Measurements from ENCODE around the gene ELOVL1.
"Not testable (repeated sequence)": the region's sequence is repeated elsewhere in the genome, so short reads cannot be mapped to it uniquely, and the experiment has no call there.

Gene ELOVL1

GRCh38 chr1:43379476-43379875, 11.7 kb upstream of the ELOVL1 start:
- no peak for DNase-seq

- DNase-seq: no peak
Observed at GRCh38 chr1:43377831-43378230, 10.0 kb upstream of the ELOVL1 start.

- DNase-seq: no peak
Observed at GRCh38 chr1:43376723-43377235, 9.0 kb upstream of the ELOVL1 start.

GRCh38 chr1:43373066-43373940, 5.5 kb upstream of the ELOVL1 start:
- DNase-seq: no peak

- DNase-seq: no peak
Observed at GRCh38 chr1:43372172-43372571, 4.4 kb upstream of the ELOVL1 start.

- DNase-seq: no peak
Observed at GRCh38 chr1:43370564-43370963, 2.8 kb upstream of the ELOVL1 start.

GRCh38 chr1:43369779-43370178, 2.0 kb upstream of the ELOVL1 start:
- not testable (repeated sequence) for DNase-seq

GRCh38 chr1:43368646-43369020, 822 bp upstream of the ELOVL1 start:
- no peak for DNase-seq

GRCh38 chr1:43367026-43367903, 546 bp downstream of the ELOVL1 start:
- no peak for DNase-seq

- no peak for DNase-seq
Observed at GRCh38 chr1:43366601-43367025, 1.2 kb downstream of the ELOVL1 start.

- no peak for DNase-seq
Observed at GRCh38 chr1:43366179-43366578, 1.6 kb downstream of the ELOVL1 start.

GRCh38 chr1:43365678-43366077, 2.1 kb downstream of the ELOVL1 start:
- no peak for DNase-seq

GRCh38 chr1:43363935-43364525, 3.8 kb downstream of the ELOVL1 start:
- DNase-seq: no peak

- DNase-seq: no peak
Observed at GRCh38 chr1:43363283-43363934, 4.4 kb downstream of the ELOVL1 start.

GRCh38 chr1:43360616-43361015, 7.2 kb downstream of the ELOVL1 start:
- DNase-seq: no peak

- DNase-seq: no peak
Observed at GRCh38 chr1:43359696-43360095, 8.1 kb downstream of the ELOVL1 start.

GRCh38 chr1:43358746-43359693, 8.8 kb downstream of the ELOVL1 start, which contains the start of gene CDC20:
Gene CDC20, plus strand, starts transcription at chr1:43358981. Its CDS starts 235 bp downstream, at chr1:43359216.
- peak; percentile 86 for DNase-seq

- DNase-seq: peak; percentile 25
Observed at GRCh38 chr1:43358121-43358745, 9.6 kb downstream of the ELOVL1 start.

- DNase-seq: no peak
Observed at GRCh38 chr1:43357251-43357650, 10.6 kb downstream of the ELOVL1 start.

GRCh38 chr1:43354936-43355335, 12.9 kb downstream of the ELOVL1 start:
- DNase-seq: no peak

GRCh38 chr1:43354471-43354870, 13.3 kb downstream of the ELOVL1 start:
- DNase-seq: no peak
